Ovary (tissue), 3 donors: Measurements from ENCODE around the gene CACNA1C.

ENCODE experiments used
- CTCF ChIP-seq, 3 donors: fragments of 450-650 bp in 2 of 3; fragments of 200-600 bp in 1 of 3; IDR thresholded peaks; one replicate each; pipeline versions ENCODE4 v1.5.1 to v1.8.0; 2016 to 2022; ENCODE audit warnings: antibody characterized with exemption in 3 of 3, mild to moderate bottlenecking in 1 of 3
- POLR2A ChIP-seq: fragments of 450-650 bp; IDR thresholded peaks from one replicate; pipeline ENCODE4 v1.6.1; 2017; ENCODE audit warnings: antibody characterized with exemption, mild to moderate bottlenecking, moderate library complexity
- donor health status: DM: no; HTN: no; CAD: no.

GRCh38 chr12:2457215-2457932 is 404.6 kb downstream of the CACNA1C start:
- no peak for TF ChIP-seq POLR2A
- no peak for TF ChIP-seq CTCF (IDR thresholded peaks at IDR 0.05)
